Calu3 (cell line): ENCODE results near the gene DTNB. TPM values are rescaled to one million over a fixed set of nuclear protein-coding genes. Genes with fewer than 3 reads are reported as not detected.

ENCODE experiments used
- BruUV-seq: library from RNA; stranded (reverse); fragments of 400-500 nt; replicated peaks from 2 replicates; lab custom pipeline; 2021; lab: Mats Ljungman, UMichigan
- CTCF ChIA-PET: fragments of 300-600 bp; sonication (Branson Sonifier 250); formaldehyde crosslinking; loops from one replicate; lab custom pipeline; 2022; ENCODE audit warnings: antibody characterized with exemption; lab: Charles Lee
- DNase-seq: peaks from one replicate; pipeline ENCODE4 v3.0.0; 2022
- H3K27ac Mint-ChIP-seq: one replicate; pipeline ENCODE4 v1.8.0; 2022; ENCODE audit warnings: mixed read lengths; ENCODE audit not compliant: unreplicated experiment
- H3K27me3 Mint-ChIP-seq: one replicate; pipeline ENCODE4 v1.8.0; 2022; ENCODE audit warnings: mixed read lengths; ENCODE audit not compliant: unreplicated experiment
- H3K36me3 Mint-ChIP-seq: one replicate; pipeline ENCODE4 v1.8.0; 2022; ENCODE audit warnings: mild to moderate bottlenecking, moderate library complexity, mixed read lengths; ENCODE audit not compliant: insufficient read depth, unreplicated experiment
- H3K4me1 Mint-ChIP-seq: one replicate; pipeline ENCODE4 v1.8.0; 2022; ENCODE audit warnings: mild to moderate bottlenecking, low read depth, mixed read lengths; ENCODE audit not compliant: unreplicated experiment
- H3K4me3 Mint-ChIP-seq: one replicate; pipeline ENCODE4 v1.8.0; 2022; ENCODE audit warnings: mild to moderate bottlenecking, low read depth, moderate library complexity, mixed read lengths; ENCODE audit not compliant: unreplicated experiment
- H3K9me3 Mint-ChIP-seq: one replicate; pipeline ENCODE4 v1.8.0; 2022; ENCODE audit warnings: low read depth, mixed read lengths; ENCODE audit not compliant: unreplicated experiment
- intact Hi-C: fragments of 100-400 bp; cut with micrococcal nuclease; formaldehyde crosslinking; loops from one replicate; pipeline ENCODE4 v1.10.0; 2022; ENCODE audit not compliant: unreplicated experiment
- total RNA-seq: library from RNA; stranded (reverse); gene quantifications from 2 replicates; pipeline ENCODE4 v1.2.3, GENCODE V29; 2022
- TF ChIP-seq, protein P1 (sequence below): fragments of 200-600 bp; IDR thresholded peaks from one replicate; pipeline ENCODE4 v1.8.0; 2022; ENCODE audit warnings: antibody characterized with exemption; ENCODE audit not compliant: unreplicated experiment

DTNB gene
- total RNA-seq, 1 experiment from 2014 or later: 27.3 TPM

DNA sequence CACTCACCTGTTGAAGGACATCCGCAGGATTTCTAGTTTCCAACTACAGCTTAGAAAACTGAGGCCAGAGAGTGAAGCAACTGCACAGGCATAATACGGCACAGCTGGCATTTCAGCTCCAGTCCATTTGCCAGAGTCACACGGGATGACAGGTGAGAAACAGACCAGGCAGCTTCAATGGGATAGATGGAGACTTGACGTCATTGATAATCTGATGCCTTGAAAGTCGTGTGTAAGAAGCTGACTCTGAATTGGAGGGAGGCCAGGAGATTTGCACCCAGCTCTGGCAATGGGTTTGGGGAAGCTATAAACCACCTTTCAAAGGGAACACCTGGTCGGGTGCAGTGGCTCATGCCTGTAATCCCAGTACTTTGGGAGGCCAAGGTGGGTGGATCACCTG lies 319.3 kb downstream of the DTNB start:
- DNase-seq: no peak
- H3K36me3 Mint-ChIP-seq: no peaks in the 10 kb centered on the region
- no peaks in the 10 kb centered on the region for H3K9me3 Mint-ChIP-seq
- intact Hi-C loops: no loop called here
- no peak overlapping the region for H3K4me3 Mint-ChIP-seq
- no peaks in the 10 kb centered on the region for H3K4me1 Mint-ChIP-seq
- no TSS peak for BruUV-seq
- peaks cover 61% of the 10 kb centered on the region for H3K27me3 Mint-ChIP-seq
- CTCF ChIA-PET: no interaction called here
- H3K27ac Mint-ChIP-seq: no peak overlapping the region
- TF ChIP-seq, protein P1, sequence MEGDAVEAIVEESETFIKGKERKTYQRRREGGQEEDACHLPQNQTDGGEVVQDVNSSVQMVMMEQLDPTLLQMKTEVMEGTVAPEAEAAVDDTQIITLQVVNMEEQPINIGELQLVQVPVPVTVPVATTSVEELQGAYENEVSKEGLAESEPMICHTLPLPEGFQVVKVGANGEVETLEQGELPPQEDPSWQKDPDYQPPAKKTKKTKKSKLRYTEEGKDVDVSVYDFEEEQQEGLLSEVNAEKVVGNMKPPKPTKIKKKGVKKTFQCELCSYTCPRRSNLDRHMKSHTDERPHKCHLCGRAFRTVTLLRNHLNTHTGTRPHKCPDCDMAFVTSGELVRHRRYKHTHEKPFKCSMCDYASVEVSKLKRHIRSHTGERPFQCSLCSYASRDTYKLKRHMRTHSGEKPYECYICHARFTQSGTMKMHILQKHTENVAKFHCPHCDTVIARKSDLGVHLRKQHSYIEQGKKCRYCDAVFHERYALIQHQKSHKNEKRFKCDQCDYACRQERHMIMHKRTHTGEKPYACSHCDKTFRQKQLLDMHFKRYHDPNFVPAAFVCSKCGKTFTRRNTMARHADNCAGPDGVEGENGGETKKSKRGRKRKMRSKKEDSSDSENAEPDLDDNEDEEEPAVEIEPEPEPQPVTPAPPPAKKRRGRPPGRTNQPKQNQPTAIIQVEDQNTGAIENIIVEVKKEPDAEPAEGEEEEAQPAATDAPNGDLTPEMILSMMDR: no peak

- Mint-ChIP-seq H3K36me3 (no peaks in the 10 kb centered on the region), H3K27me3 (peaks cover 42% of the 10 kb centered on the region), H3K27ac (no peak overlapping the region), H3K4me3 (no peak overlapping the region), H3K9me3 (no peaks in the 10 kb centered on the region), H3K4me1 (peaks cover 13% of the 10 kb centered on the region)
- CTCF ChIA-PET: interaction anchor here (0.6 kb wide), 1 partner anchor 129 kb away, joined by 3 read pairs; no protein-coding TSS in a partner anchor
- TF ChIP-seq, protein P1: no peak
- no peak for DNase-seq
- no TSS peak for BruUV-seq
- intact Hi-C loops: no loop called here
Measured at GRCh38 chr2:25349397-25349796, 324.0 kb downstream of the DTNB start.

GRCh38 chr2:25347846-25348245 lies 325.5 kb downstream of the DTNB start:
- Mint-ChIP-seq H3K4me1 (peaks cover 13% of the 10 kb centered on the region), H3K27ac (no peak overlapping the region), H3K27me3 (peaks cover 29% of the 10 kb centered on the region), H3K4me3 (no peak overlapping the region), H3K36me3 (no peaks in the 10 kb centered on the region), H3K9me3 (no peaks in the 10 kb centered on the region)
- BruUV-seq: no TSS peak
- intact Hi-C loops: no loop called here
- DNase-seq: no peak
- TF ChIP-seq, protein P1: no peak
- CTCF ChIA-PET: interaction anchor here (0.5 to 1.7 kb wide), 2 partner anchors 14 to 598 kb away, joined by 3 to 8 read pairs; no protein-coding TSS in a partner anchor

GRCh38 chr2:25347205-25347815 lies 326.1 kb downstream of the DTNB start:
- BruUV-seq: no TSS peak
- no peak overlapping the region for H3K4me3 Mint-ChIP-seq
- peaks cover 24% of the 10 kb centered on the region for H3K27me3 Mint-ChIP-seq
- no peaks in the 10 kb centered on the region for H3K9me3 Mint-ChIP-seq
- CTCF ChIA-PET: interaction anchor here (0.5 to 1.7 kb wide), 2 partner anchors 15 to 598 kb away, joined by 3 to 8 read pairs; no protein-coding TSS in a partner anchor
- TF ChIP-seq, protein P1: no peak
- DNase-seq: no peak
- intact Hi-C loops: no loop called here
- H3K4me1 Mint-ChIP-seq: peaks cover 13% of the 10 kb centered on the region
- H3K36me3 Mint-ChIP-seq: peaks cover 5% of the 10 kb centered on the region
- no peak overlapping the region for H3K27ac Mint-ChIP-seq
